K562 (cell line): ENCODE data around the gene VPS11. TPM values are rescaled to one million over a fixed set of nuclear protein-coding genes. Genes with fewer than 3 reads are reported as not detected.
A peak's percentile ranks its signal among the peaks of the same experiment; 100 is the strongest.

Experiments used
- ATAC-seq: fragments of 200-7000 bp; cut with Tn5 transposase; 3 replicates; pipeline ENCODE4 v1.9.1; 2020; ENCODE audit warnings: moderate library complexity
- BruUV-seq: library from RNA; stranded (reverse); fragments of 400-500 nt; replicated peaks from 2 replicates; lab custom pipeline; 2021; lab: Mats Ljungman, UMichigan
- CTCF ChIA-PET: fragments of 300-600 bp; formaldehyde crosslinking; extraction: SDS; loops from one replicate; lab custom pipeline; 2021; ENCODE audit warnings: low intra/inter-chr PET ratio; lab: Yijun Ruan, JAX
- POLR2A ChIA-PET: fragments of 300-600, 350-650 bp; sonication (Branson Sonifier 250); formaldehyde crosslinking; extraction: SDS; loops from one replicate; lab custom pipeline; 2021; ENCODE audit warnings: antibody characterized with exemption, inconsistent platforms; lab: Yijun Ruan, JAX
- DNase-seq, 4 experiments: peaks; one replicate each; pipeline versions ENCODE4 v3.0.0 to v3.0.0-alpha.2; 2011 to 2018; ENCODE audit warnings: low spot score in 3 of 4, mixed read lengths in 3 of 4; ENCODE audit errors: extremely low read depth in 1 of 4
- FAIRE-seq: peaks from 2 replicates; lab custom pipeline; 2011; peaks lifted over from hg19 to GRCh38; lab: Jason Lieb, UNC
- H2AFZ ChIP-seq: 2 replicates; pipeline ENCODE4 v1.6.0; 2011; ENCODE audit warnings: low read depth, low read length, control low read depth, inconsistent platforms
- H3K27ac ChIP-seq: fragments of 200-600 bp; 3 replicates; pipeline ENCODE4 v1.8.0; 2011; ENCODE audit warnings: low read depth, mild to moderate bottlenecking, control low read depth, inconsistent platforms, low read length, moderate library complexity, mixed read lengths; ENCODE audit errors: extremely low read depth
- H3K27me3 ChIP-seq, 2 experiments: fragments of 300-600 bp in 1 of 2; 2 replicates in 1 of 2; 3 replicates in 1 of 2; pipeline versions ENCODE4 v1.6.0 to v1.8.0; 2011; ENCODE audit warnings: inconsistent platforms in 2 of 2, low read length in 2 of 2, mild to moderate bottlenecking in 1 of 2, mixed read lengths in 1 of 2, moderate library complexity in 1 of 2; ENCODE audit not compliant: control insufficient read depth in 2 of 2, insufficient read depth in 2 of 2
- H3K36me3 ChIP-seq: fragments of 300-600 bp; 3 replicates; pipeline ENCODE4 v1.8.0; 2011; ENCODE audit warnings: mild to moderate bottlenecking, low read length, inconsistent platforms; ENCODE audit not compliant: control insufficient read depth, insufficient read depth
- H3K4me1 ChIP-seq, 2 experiments: fragments of 200-600 bp in 1 of 2; replicated peaks in 1 of 2; 2 replicates in 1 of 2; 3 replicates in 1 of 2; pipeline versions ENCODE4 v1.5.1 to v1.8.0; 2011; ENCODE audit warnings: inconsistent platforms in 2 of 2, low read length in 2 of 2, mild to moderate bottlenecking in 1 of 2, mixed read lengths in 1 of 2, moderate library complexity in 1 of 2; ENCODE audit not compliant: control insufficient read depth in 2 of 2, insufficient read depth in 2 of 2
- H3K4me2 ChIP-seq: 2 replicates; pipeline ENCODE4 v1.6.1; 2011; ENCODE audit warnings: low read length, control low read depth, inconsistent platforms, mixed read lengths; ENCODE audit not compliant: insufficient read depth
- H3K4me3 ChIP-seq: fragments of 200-600 bp; sonication (generic), shearing (Covaris generic); 2 replicates; pipeline ENCODE4 v1.5.1; 2016; ENCODE audit warnings: control low read depth, inconsistent platforms
- H3K79me2 ChIP-seq: fragments of 200-600 bp; 3 replicates; pipeline ENCODE4 v1.8.0; 2011; ENCODE audit warnings: low read length, inconsistent platforms; ENCODE audit not compliant: control insufficient read depth, insufficient read depth
- H3K9ac ChIP-seq, 2 experiments: 2 replicates each; pipeline versions ENCODE4 v1.6.0 to v1.6.1; 2011; ENCODE audit warnings: low read depth in 2 of 2, low read length in 2 of 2, control low read depth in 1 of 2, inconsistent platforms in 1 of 2, mild to moderate bottlenecking in 1 of 2, mixed read lengths in 1 of 2; ENCODE audit not compliant: insufficient read depth in 1 of 2
- H3K9me1 ChIP-seq: one replicate; pipeline ENCODE4 v1.6.0; 2011; ENCODE audit warnings: inconsistent platforms, mild to moderate bottlenecking, low read length, moderate library complexity; ENCODE audit not compliant: control insufficient read depth, insufficient read depth
- H3K9me3 ChIP-seq: replicated peaks from 2 replicates; pipeline ENCODE4 v1.5.1; 2011; ENCODE audit warnings: low read depth, low read length, inconsistent platforms; ENCODE audit not compliant: control insufficient read depth, insufficient read depth
- H4K20me1 ChIP-seq: replicated peaks from 2 replicates; pipeline ENCODE4 v1.6.1; 2011; ENCODE audit warnings: low read length, inconsistent platforms, mixed read lengths; ENCODE audit not compliant: control insufficient read depth, insufficient read depth
- COPS2 ChIP-seq: fragments of 450-650 bp; conservative IDR thresholded peaks from 2 replicates; pipeline ENCODE4 v1.6.1; 2016; ENCODE audit warnings: mild to moderate bottlenecking, moderate library complexity
- RBFOX2 ChIP-seq: fragments of 200-400 bp; formaldehyde crosslinking; IDR thresholded peaks from 2 replicates; pipeline ENCODE4 v1.6.1; 2017; ENCODE audit warnings: low read depth, mild to moderate bottlenecking, low read length, moderate library complexity
- ZFX ChIP-seq: sonication (generic); formaldehyde crosslinking; IDR thresholded peaks from 2 replicates; pipeline ENCODE4 v1.8.0; 2022; ENCODE audit warnings: mild to moderate bottlenecking, missing genetic modification reagents, moderate library complexity
- WGBS: fragments of 100-300 bp; shearing (Covaris generic); methylation state at CpG from one replicate; pipeline ENCODE4 v1.1.6; 2016; ENCODE audit warnings: low coverage, mixed read lengths; ENCODE audit not compliant: insufficient coverage; ENCODE audit errors: missing lambda C conversion rate; 5-methylcytosine and 5-hydroxymethylcytosine counted together
- in situ Hi-C: fragments of 300-500 bp; cut with MboI; formaldehyde crosslinking; loops from 4 replicates; pipeline ENCODE4 v1.15.0; 2018; ENCODE audit warnings: inconsistent platforms, mixed read lengths
- intact Hi-C: fragments of 100-400 bp; cut with micrococcal nuclease; formaldehyde crosslinking; loops from 2 replicates; pipeline ENCODE4 v1.14.2; 2022
- polyA plus RNA-seq, 8 experiments: library from polyadenylated mRNA; depleted of rRNA in 4 of 8; stranded (reverse) in 5 of 8; unstranded in 3 of 8; fragments of >200 nt; fragmentation: Nextera tagmentation in 2 of 8; fragmentation: Illumina TruSeq in 1 of 8; extraction: Ambion mirVana in 2 of 8; extraction: Trizol in 1 of 8; gene quantifications; 2 replicates each; pipeline versions ENCODE4 v1.2.1 to v1.2.3, GENCODE V29; 2011 to 2014; ENCODE audit warnings: inconsistent platforms in 1 of 8, missing spikeins in 1 of 8
- total RNA-seq, 7 experiments: library from RNA; depleted of rRNA in 6 of 7; stranded (reverse); fragments of >200 nt in 6 of 7; fragmentation: Illumina TruSeq in 2 of 7; extraction: Trizol in 2 of 7; gene quantifications; 2 replicates each; pipeline versions ENCODE4 v1.2.1 to v1.2.3, GENCODE V29; 2011 to 2021; ENCODE audit warnings: low replicate concordance in 1 of 7

The VPS11 gene
- total and polyA plus RNA-seq, 9 of the 15 experiments (the other 6 are each of a cell fraction or from before 2014, with no cell fraction given): 14.1 to 35.5 (median 27.5) TPM

DNA sequence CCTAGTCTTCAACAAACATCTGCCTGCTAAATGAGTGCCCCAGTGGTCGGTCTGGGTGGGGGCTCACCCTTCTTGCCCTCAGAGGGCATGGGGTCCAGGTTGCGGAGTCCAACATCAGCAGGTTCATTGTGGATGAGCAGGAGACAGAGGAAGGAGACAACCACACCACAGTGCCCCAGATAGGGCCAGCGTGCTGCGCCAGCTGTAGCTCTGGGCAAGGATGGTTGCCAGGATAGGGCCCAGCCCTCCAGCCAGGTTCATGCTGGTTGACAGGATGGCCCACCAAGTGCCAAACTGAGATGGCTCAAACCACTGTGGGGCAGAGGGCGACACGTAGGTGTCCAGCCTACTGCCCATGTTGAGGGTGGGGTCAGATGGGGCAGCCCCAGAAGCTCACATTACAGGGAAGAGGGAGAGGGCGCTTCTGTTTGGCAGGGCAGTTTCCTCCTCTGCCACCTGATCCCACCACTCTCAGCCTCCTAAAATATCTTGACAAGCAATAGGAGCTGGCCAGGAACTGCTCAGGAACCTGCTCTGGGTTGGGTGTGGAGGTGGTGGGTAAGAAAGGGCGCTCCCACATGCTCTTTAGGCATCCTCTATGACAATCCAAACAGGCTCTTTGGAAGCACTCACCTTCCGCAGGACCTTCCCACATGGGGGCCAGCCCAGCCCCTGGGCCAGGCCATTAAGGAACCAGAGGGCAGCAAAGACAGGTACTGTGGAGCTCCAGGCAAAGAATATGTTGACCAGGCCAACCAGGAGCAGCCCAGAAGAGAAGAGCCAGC is 39.9 kb upstream of the VPS11 start:
- Histone ChIP-seq H3K9me3 (no peaks in the 10 kb centered on the region), H3K36me3 (peaks cover 64% of the 10 kb centered on the region), H3K4me1 (peaks cover 54 to 57% of the 10 kb centered on the region in 2 experiments), H4K20me1 (peaks cover 22% of the 10 kb centered on the region), H3K79me2 (peaks cover 51% of the 10 kb centered on the region), H3K9me1 (no peaks in the 10 kb centered on the region), H3K9ac (peak overlapping the region in 1 of 2 experiments; percentile 79; a peak in 2 of 4 replicates), H3K27ac (no peak overlapping the region; the same call in 2 of the 3 replicates), H3K4me2 (no peak overlapping the region), H2AFZ (no peak overlapping the region), H3K27me3 (no peaks in the 10 kb centered on the region), H3K4me3 (no peak overlapping the region)
- TF ChIP-seq ZFX (CRISPR knock-in tag) (0 out of 2 replicates have a peak, but pooled peaks have one; percentile 14), RBFOX2 (peak; percentile 16; the same call in 1 of the 2 replicates), COPS2 (no peak)
- in situ Hi-C loops (no loop called here), intact Hi-C loops (no loop called here)
- CTCF ChIA-PET: no interaction called here
- no peak for DNase-seq
- no peak for ATAC-seq
- no TSS peak for BruUV-seq
- POLR2A ChIA-PET: interaction anchor here (0.6 to 5.2 kb wide), 5 partner anchors 9 to 365 kb away, joined by 3 to 33 read pairs (median 4); partner anchors contain the start of gene TRAPPC4
- WGBS: 98% methylated on average over 7 of the region's 9 CpGs
- no peak for FAIRE-seq
